Thoracic aorta (tissue), 2 donors: ENCODE data around the gene NOLC1. TPM values are rescaled to one million over a fixed set of nuclear protein-coding genes. Genes with fewer than 3 reads are reported as not detected.
A peak's percentile ranks its signal among the peaks of the same experiment; 100 is the strongest.

Experiments
- ATAC-seq: fragments of 150-250 bp; one replicate; pipeline ENCODE4 v1.8.0; 2017; ENCODE audit warnings: low read depth; ENCODE audit not compliant: insufficient number of reproducible peaks, low FRiP score
- DNase-seq: peaks from one replicate; pipeline ENCODE4 v3.0.0-alpha.2; 2020; ENCODE audit warnings: low spot score
- H3K27ac ChIP-seq, 2 donors: fragments of 200-600 bp; sonication (generic); 1 replicate in 1 of 2; 2 replicates in 1 of 2; pipeline ENCODE4 v1.5.1; 2016; ENCODE audit warnings: mild to moderate bottlenecking in 2 of 2, moderate library complexity in 2 of 2
- H3K27me3 ChIP-seq: fragments of 200-600 bp; sonication (generic); replicated peaks from 2 replicates; pipeline ENCODE4 v1.6.0; 2016; ENCODE audit warnings: mild to moderate bottlenecking; ENCODE audit not compliant: insufficient read depth
- H3K36me3 ChIP-seq: fragments of 200-600 bp; sonication (generic); one replicate; pipeline ENCODE4 v1.5.1; 2016
- H3K4me1 ChIP-seq, 2 donors: fragments of 200-600 bp; sonication (generic); 1 replicate in 1 of 2; 2 replicates in 1 of 2; pipeline versions ENCODE4 v1.5.1 to v1.6.0; 2016; ENCODE audit warnings: low read depth in 2 of 2, mild to moderate bottlenecking in 1 of 2; ENCODE audit not compliant: control insufficient read depth in 1 of 2
- H3K4me3 ChIP-seq: fragments of 200-600 bp; sonication (generic); 2 replicates; pipeline ENCODE4 v1.5.1; 2016; ENCODE audit warnings: mild to moderate bottlenecking
- H3K9me3 ChIP-seq: fragments of 200-600 bp; sonication (generic); 2 replicates; pipeline ENCODE4 v1.5.1; 2016
- total RNA-seq, 2 donors: library from RNA; depleted of rRNA; stranded (reverse); fragments of >200 nt; gene quantifications; one replicate each; pipeline versions ENCODE4 v1.1.0 to v1.2.3, GENCODE V29; 2016
- TF ChIP-seq, protein P1 (sequence below): fragments of 200-600 bp; sonication (generic); IDR thresholded peaks from one replicate; pipeline ENCODE4 v1.5.1; 2019; ENCODE audit warnings: antibody characterized with exemption

NOLC1 gene
- total RNA-seq, 2 donors from 2014 or later, result 34.1 to 104 TPM

DNA sequence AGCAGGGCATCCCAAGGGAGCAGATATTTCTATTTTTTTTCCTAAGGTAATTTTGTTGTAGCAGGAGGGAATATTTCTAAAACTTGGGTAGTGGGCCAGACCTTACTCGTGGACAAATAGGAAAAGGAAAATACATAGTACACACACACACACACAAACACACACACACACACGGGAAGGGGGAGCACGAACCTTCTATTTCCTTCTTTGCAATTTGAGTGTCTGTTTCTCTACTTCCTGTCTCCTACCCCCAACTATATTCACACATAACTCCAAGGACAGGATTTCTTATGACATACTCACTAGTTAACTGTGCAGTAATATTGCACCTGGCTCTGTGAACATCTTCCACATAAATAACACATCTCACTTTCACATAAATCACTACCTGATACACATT lies 36.4 kb upstream of the NOLC1 start:
- Histone ChIP-seq H3K9me3 (no peaks in the 10 kb centered on the region), H3K27me3 (no peaks in the 10 kb centered on the region), H3K27ac (peak overlapping the region; percentile 54 to 62), H3K36me3 (peaks cover 10% of the 10 kb centered on the region), H3K4me3 (peak overlapping the region; percentile 75), H3K4me1 (peaks cover 40 to 63% of the 10 kb centered on the region in 2 donors)
- DNase-seq (no peak), ATAC-seq (no peak)
- TF ChIP-seq, protein P1, sequence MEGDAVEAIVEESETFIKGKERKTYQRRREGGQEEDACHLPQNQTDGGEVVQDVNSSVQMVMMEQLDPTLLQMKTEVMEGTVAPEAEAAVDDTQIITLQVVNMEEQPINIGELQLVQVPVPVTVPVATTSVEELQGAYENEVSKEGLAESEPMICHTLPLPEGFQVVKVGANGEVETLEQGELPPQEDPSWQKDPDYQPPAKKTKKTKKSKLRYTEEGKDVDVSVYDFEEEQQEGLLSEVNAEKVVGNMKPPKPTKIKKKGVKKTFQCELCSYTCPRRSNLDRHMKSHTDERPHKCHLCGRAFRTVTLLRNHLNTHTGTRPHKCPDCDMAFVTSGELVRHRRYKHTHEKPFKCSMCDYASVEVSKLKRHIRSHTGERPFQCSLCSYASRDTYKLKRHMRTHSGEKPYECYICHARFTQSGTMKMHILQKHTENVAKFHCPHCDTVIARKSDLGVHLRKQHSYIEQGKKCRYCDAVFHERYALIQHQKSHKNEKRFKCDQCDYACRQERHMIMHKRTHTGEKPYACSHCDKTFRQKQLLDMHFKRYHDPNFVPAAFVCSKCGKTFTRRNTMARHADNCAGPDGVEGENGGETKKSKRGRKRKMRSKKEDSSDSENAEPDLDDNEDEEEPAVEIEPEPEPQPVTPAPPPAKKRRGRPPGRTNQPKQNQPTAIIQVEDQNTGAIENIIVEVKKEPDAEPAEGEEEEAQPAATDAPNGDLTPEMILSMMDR, result no peak

DNA sequence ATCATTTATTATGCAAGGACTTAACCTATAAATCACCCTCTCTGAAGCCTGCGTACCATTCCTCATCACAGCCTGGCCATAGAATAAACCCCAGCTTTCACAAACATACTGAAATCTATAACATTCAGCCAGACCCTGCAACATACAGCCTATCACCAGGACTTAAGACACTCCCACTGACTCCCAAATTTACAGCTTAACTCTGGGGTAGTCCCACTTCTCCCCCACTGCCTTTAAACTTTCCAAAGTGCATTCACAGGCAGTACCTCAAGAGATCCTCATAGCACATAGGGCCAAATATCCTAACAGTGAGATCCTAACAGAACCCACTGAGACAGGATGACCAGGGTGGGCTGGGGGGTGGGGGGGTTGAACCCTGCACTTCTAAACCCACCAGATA lies 35.5 kb upstream of the NOLC1 start:
- ATAC-seq (no peak), DNase-seq (no peak)
- peak overlapping the region in 1 of 2 donors; percentile 97 for H3K27ac ChIP-seq
- peaks cover 1% of the 10 kb centered on the region for H3K36me3 ChIP-seq
- peak overlapping the region; percentile 93 for H3K4me3 ChIP-seq
- no peaks in the 10 kb centered on the region for H3K9me3 ChIP-seq
- TF ChIP-seq, protein P1, result no peak
- no peaks in the 10 kb centered on the region for H3K27me3 ChIP-seq
- H3K4me1 ChIP-seq, result peaks cover 46 to 71% of the 10 kb centered on the region in 2 donors

DNA sequence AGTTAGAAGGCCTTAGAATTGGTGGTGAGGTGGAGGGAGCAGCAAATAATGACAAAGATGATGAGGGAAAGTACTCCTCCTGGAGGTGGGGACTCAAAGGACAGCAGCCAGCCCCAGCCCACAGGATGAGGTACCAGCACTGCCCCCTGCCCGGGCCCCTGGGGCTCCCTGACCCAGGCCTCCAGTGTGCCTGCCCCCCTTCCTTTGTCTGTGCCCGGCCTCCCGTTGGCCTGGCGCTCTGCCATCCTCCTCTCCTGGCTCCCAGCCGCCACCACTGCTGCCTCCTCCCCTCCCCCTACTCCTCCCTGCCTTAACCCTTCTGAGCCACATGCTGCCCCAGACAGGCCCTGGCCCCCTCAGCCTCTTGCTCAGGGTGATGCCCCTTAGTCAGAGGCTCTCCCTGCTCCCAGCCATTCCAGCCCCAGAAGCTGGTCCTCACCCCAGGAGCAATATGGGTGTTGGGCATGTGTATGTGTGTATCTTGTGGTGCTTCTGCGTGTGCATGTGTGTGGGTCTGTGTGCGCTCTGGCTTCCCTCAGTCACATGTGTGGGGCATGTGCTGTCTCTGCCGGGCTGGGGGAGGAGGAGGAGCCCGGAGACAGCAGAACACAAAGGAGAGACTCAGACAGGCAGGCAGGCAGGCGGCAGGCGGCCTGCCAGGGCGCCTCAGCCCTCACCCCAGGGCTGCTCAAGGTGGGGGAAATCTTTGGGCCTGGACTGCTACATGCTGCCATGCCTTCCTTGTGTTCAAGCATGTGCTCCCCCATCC lies 34.6 kb upstream of the NOLC1 start:
- no peak for ATAC-seq
- no peaks in the 10 kb centered on the region for H3K9me3 ChIP-seq
- peak overlapping the region; percentile 93 for H3K4me3 ChIP-seq
- H3K27ac ChIP-seq, result peak overlapping the region; percentile 97 to 100
- no peaks in the 10 kb centered on the region for H3K27me3 ChIP-seq
- DNase-seq, result peak; percentile 54
- TF ChIP-seq, protein P1, result no peak
- no peaks in the 10 kb centered on the region for H3K36me3 ChIP-seq
- H3K4me1 ChIP-seq, result peaks cover 46 to 72% of the 10 kb centered on the region in 2 donors

DNA sequence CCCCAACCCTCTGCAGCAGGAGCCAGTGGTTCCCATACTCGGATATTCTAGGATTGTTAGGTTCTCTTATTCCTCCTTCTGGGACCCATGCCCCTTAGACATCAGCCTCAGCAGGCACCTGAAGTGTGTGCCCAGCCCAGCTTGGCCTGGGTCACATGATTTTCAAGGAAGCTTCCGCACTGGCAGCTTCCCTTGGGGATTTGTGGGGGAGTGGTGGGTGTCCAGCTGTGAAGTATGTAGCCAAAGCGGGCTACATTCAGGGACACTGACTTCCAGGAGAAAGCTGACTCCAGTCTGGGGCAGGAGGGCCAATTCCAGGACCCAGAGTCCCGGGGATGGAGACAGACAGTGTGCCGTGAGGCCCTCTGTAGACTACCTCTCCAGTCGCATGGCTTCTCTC lies 33.3 kb upstream of the NOLC1 start:
- Histone ChIP-seq H3K9me3 (no peaks in the 10 kb centered on the region), H3K27ac (peak overlapping the region; percentile 97 to 100), H3K4me3 (peak overlapping the region; percentile 93), H3K36me3 (no peaks in the 10 kb centered on the region), H3K27me3 (no peaks in the 10 kb centered on the region), H3K4me1 (peaks cover 34 to 59% of the 10 kb centered on the region in 2 donors)
- ATAC-seq (no peak), DNase-seq (no peak)
- TF ChIP-seq, protein P1, result no peak

DNA sequence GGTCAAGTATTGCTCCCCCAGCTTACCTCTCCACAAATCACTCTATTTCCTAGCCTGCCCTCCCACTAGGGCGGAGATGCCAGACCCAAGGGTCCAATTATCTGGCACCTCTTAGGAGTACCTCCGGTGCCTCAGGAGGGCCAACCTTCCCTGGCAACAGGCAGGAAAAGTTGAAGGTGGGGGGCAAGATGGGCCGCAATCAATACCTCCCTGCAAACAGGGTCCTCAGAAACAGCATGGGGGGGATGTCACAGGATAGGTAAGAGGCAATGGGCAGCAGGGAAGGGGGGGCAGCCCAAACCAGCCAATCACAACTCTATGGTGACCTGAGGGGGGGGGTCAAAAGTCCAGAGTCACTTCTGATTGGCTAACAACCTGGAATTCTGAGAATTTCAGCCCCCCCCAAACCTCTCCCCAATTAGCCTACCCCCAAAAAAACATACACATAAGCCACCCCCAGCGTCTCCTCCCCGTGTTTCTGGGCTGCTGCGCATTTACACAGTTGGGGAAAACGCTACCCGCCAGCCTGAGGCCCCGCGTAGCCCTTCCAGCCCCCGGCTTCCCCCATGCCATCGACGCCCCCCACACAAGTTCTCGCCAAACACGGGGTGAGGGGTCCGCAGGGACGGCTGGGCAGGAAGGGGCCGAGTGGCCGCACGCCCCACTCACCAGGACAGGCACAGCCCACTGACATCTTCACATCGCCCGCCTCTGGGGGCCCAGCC lies 32.6 kb upstream of the NOLC1 start:
- H3K4me1 ChIP-seq, result peaks cover 30 to 54% of the 10 kb centered on the region in 2 donors
- TF ChIP-seq, protein P1, result no peak
- DNase-seq (no peak), ATAC-seq (peak; percentile 56)
- H3K27ac ChIP-seq, result peak overlapping the region; percentile 97 to 100
- H3K27me3 ChIP-seq, result no peaks in the 10 kb centered on the region
- no peaks in the 10 kb centered on the region for H3K9me3 ChIP-seq
- H3K36me3 ChIP-seq, result no peaks in the 10 kb centered on the region
- H3K4me3 ChIP-seq, result peak overlapping the region; percentile 93
